SKM-1 treated with dmso at 0.1 percent for 144 hours (cell line): ENCODE data around the gene CDH4.

Experiments
- DNase-seq: peaks from one replicate; lab custom pipeline; 2025; ENCODE audit not compliant: unreplicated experiment; lab: John Stamatoyannopoulos, UW

The CDH4 gene

DNA sequence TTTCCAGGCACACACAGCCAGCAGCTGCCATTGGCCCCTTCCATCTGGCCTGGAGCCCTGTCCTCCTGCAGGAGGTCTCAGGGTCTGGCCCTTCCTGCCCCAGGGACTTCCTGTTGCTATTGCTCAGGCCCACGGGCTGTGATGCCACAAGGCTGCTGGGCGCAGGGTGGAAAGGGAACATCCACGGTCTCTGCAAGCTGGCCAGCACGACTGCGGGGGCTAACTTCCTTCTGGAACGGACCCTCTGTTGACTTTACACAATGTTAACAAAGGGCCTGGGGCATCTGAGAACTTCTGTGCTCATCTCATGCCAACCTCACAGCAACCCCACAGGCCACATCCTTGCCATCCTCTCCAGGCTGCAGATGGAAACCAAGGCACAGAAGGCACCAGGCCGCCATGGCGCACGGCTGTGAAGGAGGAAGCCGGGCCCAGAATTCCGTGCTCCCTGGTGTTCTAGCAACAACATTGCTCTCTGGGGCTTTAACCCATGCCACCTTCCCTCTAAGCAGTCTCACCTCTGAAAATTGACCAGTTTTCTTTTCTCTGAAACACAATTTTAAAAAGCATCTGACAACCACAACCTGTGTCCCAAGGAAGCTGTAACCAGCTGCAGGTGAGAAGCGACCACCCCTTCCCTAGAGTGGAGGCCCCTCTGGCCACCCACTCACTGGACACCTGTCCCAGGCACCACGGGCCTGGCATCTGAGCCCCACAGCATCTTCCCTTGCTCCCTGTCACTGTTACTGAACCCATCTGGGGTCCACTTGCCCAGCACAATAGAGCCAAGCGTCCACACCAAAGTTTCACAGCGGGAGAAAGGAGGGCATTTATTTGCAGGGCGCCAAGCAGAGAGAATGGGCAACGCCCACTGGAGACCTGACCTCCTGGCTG, 261.3 kb downstream of the CDH4 start:
- DNase-seq = no peak

DNA sequence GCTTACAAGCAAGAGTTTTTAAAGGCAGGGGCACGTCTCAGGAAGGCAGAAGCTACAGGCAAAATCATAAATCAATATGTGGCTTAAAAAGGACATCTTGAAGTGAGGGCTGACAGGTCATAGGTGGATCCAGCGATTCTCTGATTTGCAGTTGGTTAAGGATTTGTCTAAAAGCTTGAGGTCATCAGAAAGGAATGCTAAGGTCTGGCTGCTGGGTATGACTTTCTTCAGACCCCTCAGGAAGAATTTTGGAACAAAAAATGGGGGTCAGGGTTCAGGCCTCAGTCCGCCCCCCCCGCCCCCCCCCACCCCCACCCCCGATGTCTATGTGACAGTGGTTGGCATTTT, 261.9 kb downstream of the CDH4 start:
- no peak for DNase-seq

DNA sequence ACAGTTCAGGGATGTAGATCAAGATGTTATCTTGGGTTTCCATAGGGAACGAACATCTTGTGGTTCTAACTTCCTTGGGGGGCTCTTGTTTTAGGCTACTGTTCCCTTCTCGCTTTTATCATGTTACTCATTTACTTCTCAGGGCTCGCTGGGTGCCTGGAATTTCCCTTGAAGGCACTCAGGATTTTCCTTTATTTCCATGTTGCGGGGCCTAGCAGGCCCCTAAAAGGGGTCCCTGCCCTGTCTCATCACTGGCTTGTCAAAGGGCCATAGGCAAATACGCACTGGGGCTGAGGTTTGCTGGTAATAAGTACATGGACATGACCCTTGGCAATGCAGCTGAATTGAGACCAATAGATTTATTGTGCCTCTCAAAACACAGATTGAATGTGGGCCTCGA, 262.3 kb downstream of the CDH4 start:
- DNase-seq = no peak

DNA sequence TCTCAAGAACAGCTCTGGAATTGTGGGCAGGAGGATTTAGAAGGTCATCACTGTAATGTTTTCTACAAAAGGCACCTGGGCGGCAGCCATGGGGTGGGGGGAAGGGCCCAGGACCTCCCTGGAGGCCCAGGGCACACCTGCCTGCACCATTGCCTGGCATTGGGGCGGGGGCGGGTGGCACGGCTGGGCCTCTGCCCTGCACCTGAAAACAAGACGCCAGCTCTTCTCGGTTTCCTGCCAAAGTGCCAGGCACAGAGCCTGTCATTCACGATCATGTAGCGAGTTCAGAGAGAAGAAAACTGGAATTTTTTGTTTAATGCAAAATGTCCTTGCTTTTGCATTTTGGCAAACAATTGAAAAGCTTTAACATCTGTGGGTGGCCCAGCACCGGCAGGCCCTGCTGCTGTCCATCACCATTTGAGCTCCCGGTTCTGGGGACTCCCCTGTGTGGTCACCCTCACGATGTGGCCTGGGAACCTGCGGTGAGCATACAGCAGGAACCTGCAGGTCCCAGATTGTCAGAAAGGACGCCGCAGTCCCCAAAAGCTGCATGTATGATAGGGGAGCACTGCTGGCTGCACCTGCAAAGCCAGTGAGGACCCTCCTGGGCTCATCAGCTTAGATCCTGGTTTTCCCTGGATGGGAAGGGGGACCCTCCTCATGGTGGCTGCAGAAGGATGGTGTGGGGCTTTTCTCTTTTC, 262.9 kb downstream of the CDH4 start:
- DNase-seq = no peak

DNA sequence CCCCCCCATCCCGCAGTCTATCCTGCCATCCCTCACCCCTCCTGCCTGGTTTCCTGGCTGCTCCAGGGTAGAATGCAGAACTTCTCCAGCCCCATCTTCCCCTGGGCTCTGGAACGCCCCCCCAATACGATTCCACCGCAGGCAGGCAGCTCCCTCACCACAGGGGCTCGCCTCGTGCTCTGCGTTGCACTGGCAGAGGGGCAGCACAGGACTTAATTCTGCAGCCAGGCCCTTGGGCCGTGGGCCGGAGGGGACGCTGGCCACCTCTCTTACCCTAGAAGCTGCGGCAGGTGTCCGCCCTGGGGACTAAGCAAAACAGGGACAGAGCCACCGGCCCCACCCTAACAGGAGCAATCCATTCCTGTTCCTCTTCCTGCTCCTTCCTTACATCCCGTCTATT, 263.9 kb downstream of the CDH4 start:
- no peak for DNase-seq

DNA sequence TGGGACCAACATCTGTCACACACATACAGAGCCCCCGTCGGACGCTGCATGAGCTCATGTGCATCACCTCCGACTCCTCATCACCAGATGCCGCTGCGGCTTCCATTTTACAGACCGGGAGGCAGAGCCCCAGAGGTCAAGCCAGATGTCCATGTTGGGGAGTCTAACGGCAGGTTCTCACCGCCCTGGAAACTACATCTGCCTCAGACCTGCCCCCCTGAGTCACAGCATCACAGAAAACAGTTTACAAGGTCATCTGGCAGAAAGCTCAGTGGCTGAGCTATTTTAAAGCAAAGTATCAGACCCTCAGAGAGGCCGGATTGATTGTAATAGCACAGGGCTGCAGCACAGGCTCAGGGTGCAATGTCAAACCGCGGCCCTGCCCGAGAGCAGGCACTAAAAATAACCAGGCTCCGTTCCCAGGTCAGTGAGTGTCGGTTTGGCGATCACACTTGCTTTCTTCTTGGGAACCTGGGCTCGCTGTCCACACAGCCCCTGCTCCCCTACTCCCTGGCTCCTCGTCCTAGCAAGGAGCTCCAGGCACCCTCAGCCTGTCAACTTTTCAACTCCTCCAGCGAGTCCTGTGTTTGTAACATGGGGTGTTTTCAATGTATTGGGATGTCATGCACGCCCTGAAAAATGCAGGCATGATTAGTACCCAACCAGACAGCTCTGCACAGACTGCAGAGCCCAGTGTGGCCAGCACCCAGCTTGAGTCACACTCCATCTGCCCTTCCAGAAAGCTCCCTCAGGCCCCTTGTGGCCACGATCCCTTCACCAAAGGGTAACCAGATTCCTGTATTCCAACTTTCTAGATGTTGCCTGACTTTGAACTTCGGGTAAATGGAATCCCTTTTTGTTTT, 264.5 kb downstream of the CDH4 start:
- no peak for DNase-seq

DNA sequence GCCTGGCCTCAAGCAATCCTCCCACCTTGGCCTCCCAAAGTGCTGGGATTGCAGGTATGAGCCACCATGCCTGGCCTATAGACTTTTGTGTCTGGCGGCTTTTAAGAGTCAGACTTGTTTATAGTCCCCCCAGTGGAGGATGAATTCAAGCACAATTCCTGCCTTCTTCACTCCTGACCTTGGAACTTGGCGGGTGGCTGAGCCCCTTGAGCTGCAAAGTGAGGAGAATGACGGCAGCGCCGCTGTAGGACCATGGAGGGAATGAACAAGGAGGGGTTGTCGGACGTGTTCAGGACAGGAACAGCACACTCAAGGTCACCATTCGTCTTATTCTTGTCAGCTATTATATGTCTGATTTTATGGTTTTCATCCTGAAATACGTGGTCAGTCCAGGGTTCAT, 265.4 kb downstream of the CDH4 start:
- no peak for DNase-seq

DNA sequence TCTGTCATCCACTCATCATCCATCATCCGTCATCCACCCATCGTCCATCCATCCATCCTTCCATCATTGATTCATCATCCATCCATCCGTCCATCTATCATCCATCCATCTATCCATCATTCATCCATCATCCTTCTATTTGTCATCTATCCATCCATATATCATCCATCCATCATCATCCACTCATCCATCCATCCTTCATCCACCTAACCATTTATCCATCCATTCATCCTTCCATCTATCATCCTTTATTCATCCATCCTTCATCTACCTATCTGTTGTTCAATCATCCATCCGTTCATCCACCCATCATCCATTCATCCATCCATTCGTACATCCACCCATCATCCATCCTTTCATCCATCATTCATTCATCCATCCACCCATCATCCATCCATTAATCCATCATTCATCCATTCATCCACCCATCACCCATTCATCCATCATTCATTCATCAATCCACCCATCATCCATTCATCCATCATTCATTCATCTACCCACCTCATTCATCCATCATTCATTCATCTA, 266.4 kb downstream of the CDH4 start:
- DNase-seq = no peak

DNA sequence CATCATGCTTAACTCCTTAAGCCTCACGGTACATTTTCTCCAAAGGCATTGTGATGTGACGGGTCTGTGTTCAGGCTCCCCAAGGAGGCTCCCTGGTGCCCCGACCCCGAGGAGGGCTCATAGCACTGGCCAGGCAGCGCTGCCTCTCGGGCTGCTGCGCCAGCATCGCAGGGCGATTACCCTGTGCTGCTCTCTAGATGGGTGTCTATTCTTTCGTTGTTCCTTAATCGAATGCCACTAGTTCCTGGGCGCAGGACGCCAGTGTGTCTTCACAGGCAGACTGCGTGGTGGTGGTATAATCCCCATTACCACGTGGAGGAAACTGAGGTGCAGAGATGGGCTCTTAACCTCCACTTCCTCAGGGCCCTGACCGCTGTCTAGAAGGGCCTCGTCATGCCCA, 267.4 kb downstream of the CDH4 start:
- no peak for DNase-seq

DNA sequence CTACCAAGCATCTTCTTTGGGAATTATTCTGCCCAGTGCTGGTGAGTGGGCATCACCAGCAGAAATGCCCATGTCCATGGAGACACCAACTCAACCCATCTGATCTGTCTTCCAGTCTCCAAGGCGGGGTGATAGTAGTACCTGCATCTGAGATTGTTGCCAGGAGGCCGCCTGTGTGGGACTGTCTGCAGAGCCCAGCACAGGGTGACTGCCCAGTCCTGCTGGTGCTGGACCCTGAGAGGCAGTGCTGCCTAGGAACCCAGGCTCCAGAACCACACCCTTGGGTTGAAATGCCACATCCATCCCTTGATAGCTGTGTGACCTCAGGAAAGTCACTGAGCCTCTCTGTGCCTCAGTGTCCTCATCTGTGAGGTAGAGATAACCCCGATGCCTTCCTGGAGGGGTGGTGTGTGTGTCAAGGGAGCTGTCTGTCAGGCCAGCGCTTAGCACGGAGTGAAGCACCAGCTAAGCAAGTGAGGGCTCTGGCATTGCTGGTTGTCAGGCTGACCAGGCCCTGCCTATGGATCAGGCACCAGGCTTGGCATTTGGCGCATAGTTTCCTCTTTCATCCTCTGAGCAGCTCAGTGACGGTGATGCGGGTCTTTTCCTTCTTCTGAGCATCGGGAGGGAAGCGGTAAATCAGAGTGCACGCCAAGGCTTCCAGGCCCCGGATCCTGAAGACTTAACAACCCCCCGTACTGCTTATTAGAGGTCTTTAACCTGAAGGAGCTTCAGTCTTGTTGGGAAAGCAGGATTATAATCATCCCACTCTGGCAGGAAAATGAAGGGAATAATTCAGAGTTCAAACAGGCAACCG, 268.2 kb downstream of the CDH4 start:
- DNase-seq = no peak

DNA sequence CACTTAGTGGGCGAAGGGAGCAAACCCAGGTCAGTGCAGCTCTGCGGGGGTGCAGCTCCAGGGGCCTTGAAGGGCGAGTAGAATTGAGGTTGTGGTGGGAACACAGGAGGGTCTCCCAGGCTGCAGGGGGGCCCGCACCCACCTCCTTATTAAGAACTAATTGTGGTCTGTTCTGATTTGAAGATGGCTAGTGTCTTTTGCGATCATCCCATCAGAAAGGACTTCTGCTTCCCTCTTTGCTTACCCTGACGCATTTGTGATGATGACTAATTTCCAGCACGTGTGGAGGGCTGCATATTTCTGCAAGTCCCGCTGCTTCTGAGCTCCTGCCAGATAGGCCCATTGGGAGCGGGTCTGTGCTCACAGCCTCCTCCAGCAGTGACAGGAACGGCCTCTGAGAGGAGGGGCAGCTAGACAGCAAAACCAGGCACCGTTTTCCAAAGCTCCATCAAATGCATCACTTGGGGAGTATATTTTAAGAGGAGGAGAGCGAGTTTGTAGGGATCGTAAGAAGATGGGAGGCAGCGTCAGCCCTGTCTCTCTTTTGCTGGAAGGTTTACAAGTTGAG, 268.9 kb downstream of the CDH4 start:
- no peak for DNase-seq

DNA sequence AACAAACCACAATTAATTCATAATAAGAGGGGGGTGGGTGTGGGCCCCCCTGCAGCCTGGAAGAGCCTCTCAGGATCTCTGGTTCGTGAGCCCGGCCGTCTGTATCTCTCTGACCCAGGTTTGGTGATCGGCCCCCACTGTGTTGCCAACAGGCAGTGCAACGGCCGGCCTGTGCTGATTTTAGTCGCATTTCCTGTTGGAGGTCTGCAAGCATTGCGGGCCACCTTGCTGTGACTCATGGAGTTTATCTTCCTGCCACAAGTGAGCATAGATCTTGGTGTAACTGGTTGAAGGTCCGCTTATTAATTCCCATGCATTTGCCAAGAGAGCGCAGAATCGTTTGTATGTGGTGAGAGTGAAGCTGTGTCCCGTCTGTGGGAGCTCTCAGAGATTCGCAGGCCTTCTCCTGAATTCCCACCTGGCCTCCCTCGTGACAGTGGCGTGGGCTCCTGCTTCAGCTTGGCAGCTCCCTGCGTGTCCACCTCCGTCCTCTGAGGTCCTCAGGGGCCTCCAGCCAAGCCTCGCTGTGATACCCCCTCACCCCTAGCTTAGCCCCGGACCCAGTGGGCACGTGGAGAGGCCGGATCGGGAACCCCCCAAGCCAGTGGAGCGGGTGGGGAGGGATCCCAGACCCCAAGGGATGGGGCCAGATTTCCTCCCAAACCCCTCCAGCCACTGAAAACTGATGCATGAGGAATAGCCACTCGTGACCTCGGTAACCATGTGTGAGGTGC, 269.8 kb downstream of the CDH4 start:
- no peak for DNase-seq

DNA sequence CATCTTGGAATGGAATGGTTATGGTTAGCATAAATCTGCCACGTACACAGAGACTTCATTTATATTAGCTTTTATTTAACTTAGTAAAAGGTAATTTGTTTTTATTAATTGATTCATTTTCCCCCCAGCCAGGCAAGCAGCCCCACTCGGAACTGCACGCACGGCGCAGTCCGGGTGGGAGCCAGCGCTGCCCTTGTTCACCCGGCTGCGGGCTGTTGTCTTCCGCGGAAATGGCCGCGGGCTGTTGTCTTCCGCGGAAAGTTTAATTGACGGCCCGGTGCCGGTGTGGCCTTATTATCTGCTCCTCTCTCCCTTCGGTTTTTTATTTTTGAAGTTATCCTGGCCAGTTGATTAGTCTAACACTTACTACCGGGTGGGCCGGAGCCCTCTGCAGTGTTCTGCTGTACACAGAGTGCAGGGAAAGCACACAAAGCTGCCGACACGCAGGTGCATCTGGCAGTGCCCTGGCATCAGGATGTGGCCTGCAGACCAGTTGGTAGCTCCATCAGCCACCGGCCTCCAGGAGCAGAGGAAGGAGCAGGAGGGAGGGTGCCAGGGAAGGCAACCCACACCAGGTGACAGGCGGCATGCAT, 270.5 kb downstream of the CDH4 start:
- DNase-seq = no peak

DNA sequence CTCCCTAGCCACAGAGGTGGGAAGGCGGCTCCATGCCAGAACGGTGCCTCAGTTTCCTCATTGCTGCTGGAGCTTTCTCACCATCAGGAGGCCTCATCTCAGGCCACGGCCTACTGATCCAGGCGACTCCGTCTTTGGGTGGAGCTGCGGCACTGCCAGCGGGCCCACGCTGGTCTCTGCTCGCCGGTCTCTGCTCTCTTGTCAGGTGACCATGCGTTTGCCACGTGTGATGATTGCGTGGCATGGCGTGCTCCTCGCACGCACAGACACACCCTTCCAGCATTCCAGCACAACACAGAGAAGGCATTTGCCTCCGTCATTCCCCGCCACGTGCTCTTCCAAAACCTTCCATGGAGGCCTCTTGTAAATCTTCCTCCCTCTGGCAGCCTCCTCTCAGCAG, 271.1 kb downstream of the CDH4 start:
- no peak for DNase-seq

DNA sequence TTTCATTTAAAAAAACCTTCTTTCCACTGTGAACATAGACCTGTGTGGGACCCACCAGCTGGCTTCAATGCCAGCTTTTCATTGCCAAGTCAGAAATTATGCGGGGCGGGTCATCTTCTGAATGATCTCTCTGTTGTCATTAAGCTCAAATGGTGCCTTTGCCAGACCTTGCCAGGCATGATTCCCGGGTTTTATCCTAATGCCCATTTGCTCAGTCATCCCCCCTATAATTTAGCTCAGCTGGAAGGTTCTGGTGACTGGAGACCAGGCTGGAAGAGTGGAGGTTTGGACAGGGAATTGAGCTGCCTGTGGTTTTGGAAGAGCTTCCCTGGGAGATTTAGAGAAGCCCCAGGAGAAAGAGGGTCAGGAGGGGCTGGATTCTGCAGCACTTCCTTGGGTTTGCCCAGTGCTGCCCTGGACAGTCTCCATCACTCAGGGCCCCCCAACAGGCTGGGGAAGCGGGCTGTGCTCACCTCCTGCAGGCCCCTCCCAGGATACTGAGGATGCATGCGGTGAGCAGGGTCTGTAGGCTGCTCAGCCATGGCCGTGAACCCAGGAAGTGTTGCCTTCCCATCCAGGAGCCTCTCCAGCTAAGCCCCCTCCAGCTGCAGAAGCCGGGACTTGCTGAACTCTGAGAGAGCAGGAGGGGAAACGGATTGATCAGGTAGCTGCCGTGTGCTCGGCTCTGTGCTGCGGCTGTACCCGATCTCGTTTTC, 273.0 kb downstream of the CDH4 start:
- DNase-seq = no peak

DNA sequence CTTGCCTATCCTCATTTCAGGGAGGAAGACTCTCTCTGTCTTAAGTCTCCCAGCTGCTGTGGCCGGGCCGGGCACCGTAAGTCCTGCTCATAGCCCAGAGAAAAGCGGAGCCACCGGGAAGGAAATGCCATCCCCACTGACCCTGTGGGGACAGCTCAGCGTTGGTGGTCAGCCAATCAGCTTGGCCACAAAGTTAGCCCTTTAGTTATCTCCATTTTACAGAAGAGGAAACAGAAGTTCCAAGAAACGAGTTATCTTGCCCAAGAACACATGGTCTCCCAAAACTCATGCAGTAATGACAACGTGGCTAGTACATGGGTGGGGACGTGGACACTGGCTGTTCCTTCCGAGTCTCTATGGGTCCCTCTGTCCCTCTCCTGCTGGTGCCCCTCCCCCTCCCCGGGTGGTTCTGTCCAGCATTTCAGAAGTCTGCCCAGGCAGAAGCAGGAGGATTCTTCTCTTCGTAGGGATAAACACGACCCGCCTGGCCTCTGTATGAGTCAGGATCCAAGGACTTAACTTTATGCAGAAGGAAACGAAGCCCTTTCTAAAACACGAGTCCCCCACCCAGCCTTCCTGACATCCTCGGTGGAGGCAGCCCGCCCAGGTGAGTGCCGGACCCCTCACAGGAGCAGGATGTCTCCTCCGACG, 273.8 kb downstream of the CDH4 start:
- no peak for DNase-seq

DNA sequence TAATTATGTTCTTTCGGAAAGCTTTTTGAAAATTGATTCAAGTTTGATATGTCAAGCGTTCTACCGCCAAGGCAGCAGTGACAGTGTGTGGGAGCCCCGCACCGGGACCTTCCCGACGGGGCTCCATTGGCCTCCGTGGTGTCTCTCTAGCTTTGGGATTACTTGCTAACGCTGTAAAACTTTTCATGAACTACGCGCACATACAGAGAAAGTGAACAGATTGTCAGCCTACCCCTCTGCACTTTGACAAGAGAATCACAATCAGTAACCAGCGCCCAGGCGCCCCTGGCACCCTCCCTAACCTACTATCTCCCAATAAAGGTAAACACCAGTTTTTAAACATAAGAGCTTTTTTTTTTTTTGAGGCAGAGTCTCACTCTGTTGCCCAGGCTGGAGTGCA, 274.8 kb downstream of the CDH4 start:
- DNase-seq = no peak

DNA sequence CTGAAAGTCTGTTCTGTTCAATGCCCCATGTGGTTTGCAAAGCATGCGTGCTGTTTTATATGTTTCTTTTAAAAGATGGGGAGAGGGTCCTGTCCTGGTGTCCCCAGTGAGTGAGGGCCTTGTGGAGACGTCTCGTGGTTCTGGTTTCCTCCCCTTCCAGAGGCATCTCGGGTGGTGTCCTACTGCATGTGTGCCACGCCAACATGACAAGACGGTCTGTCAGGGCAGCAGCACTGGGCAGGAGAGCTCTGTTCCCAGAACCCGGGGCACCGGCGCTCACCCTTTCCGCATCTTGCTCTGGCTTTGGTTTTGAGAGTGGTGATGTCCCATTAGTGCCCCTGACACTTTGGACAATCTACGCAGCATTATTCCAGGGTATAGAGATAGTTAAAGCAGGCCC, 275.6 kb downstream of the CDH4 start:
- DNase-seq = no peak
